ENCODE measurements around the gene GNB5. TPM values are rescaled to one million over a fixed set of nuclear protein-coding genes. Genes with fewer than 3 reads are reported as not detected.
"Not testable (repeated sequence)": the region's sequence is repeated elsewhere in the genome, so short reads cannot be mapped to it uniquely, and the experiment has no call there.

GNB5 gene
- polyA plus RNA-seq (ENCODE audit: insufficient read length in 3 of 3): 10 to 100 TPM; 16.5 to 25.3 (median 20.3) TPM
- long read RNA-seq, donor 1, transcript GNB5-202 (11 exons, 1,735 nt): major isoform, 5 of 5 reads
- long read RNA-seq, donor 1, partial matches to known transcripts: 0 of 5 reads
- long read RNA-seq, donor 1, other reads (novel, unspliced or antisense): 0 of 5 reads
- long read RNA-seq, donor 2, partial matches to known transcripts: 0 of 2 reads
- long read RNA-seq, donor 2, other reads (novel, unspliced or antisense): 0 of 2 reads
- long read RNA-seq, donor 3, partial matches to known transcripts: 0 of 4 reads
- long read RNA-seq, donor 3, other reads (novel, unspliced or antisense): 0 of 4 reads
- long read RNA-seq, donor 4, transcript GNB5-202 (11 exons, 1,735 nt): major isoform, 6 of 6 reads
- long read RNA-seq, donor 4, partial matches to known transcripts: 0 of 6 reads
- long read RNA-seq, donor 4, other reads (novel, unspliced or antisense): 0 of 6 reads
- long read RNA-seq, donor 5: 0 reads
- long read RNA-seq, donor 6, transcript GNB5-202 (11 exons, 1,735 nt): major isoform, 6 of 6 reads
- long read RNA-seq, donor 6, partial matches to known transcripts: 0 of 6 reads
- long read RNA-seq, donor 6, other reads (novel, unspliced or antisense): 0 of 6 reads
- long read RNA-seq, donor 7, partial matches to known transcripts: 0 of 4 reads
- long read RNA-seq, donor 7, other reads (novel, unspliced or antisense): 0 of 4 reads
- long read RNA-seq, donor 8: 0 reads
- long read RNA-seq, donor 9, transcript GNB5-202 (11 exons, 1,735 nt): major isoform, 5 of 5 reads
- long read RNA-seq, donor 9, partial matches to known transcripts: 0 of 5 reads
- long read RNA-seq, donor 9, other reads (novel, unspliced or antisense): 0 of 5 reads
- long read RNA-seq, donor 10, partial matches to known transcripts: 0 of 2 reads
- long read RNA-seq, donor 10, other reads (novel, unspliced or antisense): 0 of 2 reads
- long read RNA-seq, donor 11, partial matches to known transcripts: 0 of 3 reads
- long read RNA-seq, donor 11, other reads (novel, unspliced or antisense): 0 of 3 reads
- long read RNA-seq, donor 12, partial matches to known transcripts: 0 of 2 reads
- long read RNA-seq, donor 12, other reads (novel, unspliced or antisense): 0 of 2 reads
- long read RNA-seq, donor 13: 0 reads
- long read RNA-seq, donor 14, transcript GNB5-202 (11 exons, 1,735 nt): major isoform, 5 of 5 reads
- long read RNA-seq, donor 14, partial matches to known transcripts: 0 of 5 reads
- long read RNA-seq, donor 14, other reads (novel, unspliced or antisense): 0 of 5 reads
- long read RNA-seq, donor 15, partial matches to known transcripts: 0 of 5 reads
- long read RNA-seq, donor 15, other reads (novel, unspliced or antisense): 0 of 5 reads
- long read RNA-seq, donor 16, transcript GNB5-202 (11 exons, 1,735 nt): major isoform, 8 of 8 reads
- long read RNA-seq, donor 16, partial matches to known transcripts: 0 of 8 reads
- long read RNA-seq, donor 16, other reads (novel, unspliced or antisense): 0 of 8 reads

DNA sequence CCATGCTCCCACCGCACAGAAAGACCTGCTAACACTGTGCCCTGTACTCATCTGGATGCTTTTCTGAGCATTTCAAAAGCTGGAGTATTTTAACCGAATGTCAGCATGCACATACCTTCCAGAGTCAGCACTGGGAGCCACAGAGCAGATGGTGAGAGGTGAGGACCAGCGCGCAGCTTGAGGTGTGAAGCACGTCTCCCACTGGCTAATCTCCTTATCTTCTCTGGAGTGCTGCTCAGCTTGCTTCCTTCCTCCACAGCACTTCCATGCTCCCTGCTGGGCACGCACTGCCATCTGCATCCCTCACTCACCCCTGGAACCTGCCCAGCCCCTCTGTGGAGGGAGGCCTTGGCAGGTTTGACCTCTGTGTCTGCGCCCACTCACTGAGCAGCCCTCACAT lies at the start of gene GNB5:
Gene GNB5 (minus strand): TSS at position 186 of the 400 bp plus-strand sequence. CDS start 6,716 bp downstream, outside the sequence.
- DNase-seq (ENCODE audit: extremely low read depth in 1 of 11, low read depth in 9 of 11, low spot score in 4 of 11): no peak

- DNase-seq (ENCODE audit: extremely low read depth in 1 of 11, low read depth in 9 of 11, low spot score in 4 of 11): no peak
These were observed 49.0 kb upstream of the GNB5 start for GRCh38 chr15:52240166-52240565.

DNA sequence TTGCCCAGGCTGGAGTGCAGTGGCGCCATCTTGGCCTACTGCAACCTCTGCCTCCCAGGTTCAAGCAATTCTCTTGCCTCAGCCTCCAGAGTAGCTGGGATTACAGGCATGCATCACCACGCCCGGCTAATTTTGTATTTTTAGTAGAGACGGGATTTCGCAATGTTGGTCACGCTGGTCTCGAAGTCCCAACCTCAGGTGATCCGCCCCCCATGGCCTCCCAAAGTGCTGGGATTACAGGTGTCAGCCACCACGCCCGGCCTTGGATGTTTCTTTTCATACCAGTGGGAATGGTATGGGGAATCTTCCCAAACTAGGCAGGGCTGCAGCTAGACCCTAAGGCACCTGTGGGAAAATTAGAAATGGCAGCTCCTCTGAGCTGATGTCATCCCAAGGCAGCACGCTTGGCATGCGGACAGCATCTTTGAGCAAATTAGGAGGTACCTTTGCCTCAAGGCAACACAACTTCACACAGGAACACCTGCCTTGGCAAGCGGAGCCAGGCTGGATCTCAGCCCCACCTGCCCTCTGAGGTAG lies 47.9 kb upstream of the GNB5 start:
- DNase-seq (ENCODE audit: extremely low read depth in 1 of 11, low read depth in 9 of 11, low spot score in 4 of 11): not testable (repeated sequence)

GRCh38 chr15:52238149-52238548 lies 47.0 kb upstream of the GNB5 start:
- no peak for DNase-seq (ENCODE audit: extremely low read depth in 1 of 11, low read depth in 9 of 11, low spot score in 4 of 11)

DNA sequence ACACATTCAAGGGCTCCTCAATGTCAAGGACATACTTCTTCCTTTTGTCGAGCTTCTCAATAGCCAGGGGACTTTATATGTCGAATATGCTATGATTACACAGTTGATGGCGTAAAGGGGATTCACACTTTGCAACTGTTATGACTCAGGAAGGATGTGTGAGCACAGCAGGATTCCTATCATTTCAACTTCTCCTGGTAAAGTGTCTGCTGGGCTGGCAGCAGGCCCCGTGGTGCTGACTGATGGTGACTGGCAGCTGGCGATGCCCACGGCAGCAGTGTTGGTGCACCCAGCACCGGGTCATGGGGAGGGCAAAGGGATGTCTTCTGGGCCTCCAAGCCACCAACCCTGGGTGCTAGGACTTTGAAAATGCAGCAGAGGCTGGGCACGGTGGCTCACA lies 44.8 kb upstream of the GNB5 start:
- DNase-seq (ENCODE audit: extremely low read depth in 1 of 11, low read depth in 9 of 11, low spot score in 4 of 11): no peak

DNA sequence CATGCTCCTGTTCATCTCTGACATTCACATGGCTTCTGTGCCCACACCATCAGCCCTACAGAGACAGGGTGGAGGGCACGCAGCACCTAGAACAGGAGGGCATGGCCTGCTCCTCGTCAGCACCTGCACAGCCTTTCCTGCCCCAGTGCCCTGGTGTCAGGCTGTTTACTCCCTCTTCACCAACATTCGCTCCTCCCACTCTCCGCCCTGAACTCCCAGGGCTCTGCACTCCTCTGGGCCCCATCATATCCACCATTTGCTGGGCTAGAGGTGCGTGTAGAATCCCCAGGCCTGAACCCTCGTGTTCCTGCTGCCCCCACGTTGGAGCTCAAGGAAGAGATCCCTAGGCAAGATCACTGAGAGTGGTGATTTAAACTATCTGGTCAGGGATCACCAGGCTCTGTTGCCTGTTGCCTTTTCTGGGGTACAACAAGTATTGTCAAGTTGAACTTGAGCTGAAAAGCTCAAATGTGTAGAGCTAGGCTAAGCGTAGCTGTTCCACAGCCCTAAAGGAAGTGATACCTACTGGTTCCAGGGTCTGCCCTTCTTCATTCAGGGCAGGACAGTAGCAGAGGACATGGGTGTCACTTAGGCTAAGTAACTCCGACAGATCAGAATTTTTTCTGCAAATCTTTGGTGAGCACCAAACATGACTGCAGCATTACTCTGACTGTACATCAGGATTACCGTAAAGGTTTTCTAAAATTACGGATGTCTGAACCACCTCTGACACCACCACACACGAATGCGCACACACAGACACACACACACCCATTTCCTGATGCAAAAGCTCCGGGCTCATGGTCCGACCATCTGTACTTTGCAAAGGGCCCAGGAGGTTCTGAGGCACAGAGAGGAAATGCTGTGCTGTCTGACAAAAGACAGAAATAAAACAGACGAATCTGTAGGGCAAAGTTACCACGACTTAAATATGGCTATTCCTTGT lies 43.7 kb upstream of the GNB5 start:
- DNase-seq (ENCODE audit: extremely low read depth in 1 of 11, low read depth in 9 of 11, low spot score in 4 of 11): no peak

GRCh38 chr15:52233405-52233804 lies 42.2 kb upstream of the GNB5 start:
- no peak for DNase-seq (ENCODE audit: extremely low read depth in 1 of 11, low read depth in 9 of 11, low spot score in 4 of 11)

DNA sequence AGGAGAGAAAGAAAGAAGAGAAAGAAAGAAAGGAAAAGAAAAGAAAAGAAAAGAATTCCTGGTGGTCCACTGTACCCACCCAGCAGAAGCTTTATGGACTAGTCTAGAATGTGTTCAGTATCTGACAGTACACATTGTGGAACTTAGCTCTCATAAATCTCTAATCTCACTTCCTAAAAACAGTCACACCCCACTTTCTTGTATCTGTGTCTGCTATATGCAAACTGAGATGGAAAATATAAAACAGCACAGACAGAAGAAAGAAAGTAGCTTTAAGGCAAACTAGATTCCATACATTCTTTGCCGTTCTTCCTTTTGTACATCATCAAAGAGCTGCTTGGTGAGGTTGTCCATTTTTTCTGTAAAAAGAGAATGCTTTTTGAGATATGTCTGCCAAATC lies 41.1 kb upstream of the GNB5 start:
- no peak for DNase-seq (ENCODE audit: extremely low read depth in 1 of 11, low read depth in 9 of 11, low spot score in 4 of 11)

GRCh38 chr15:52230073-52230472 lies 38.9 kb upstream of the GNB5 start:
- no peak for DNase-seq (ENCODE audit: extremely low read depth in 1 of 11, low read depth in 9 of 11, low spot score in 4 of 11)

DNA sequence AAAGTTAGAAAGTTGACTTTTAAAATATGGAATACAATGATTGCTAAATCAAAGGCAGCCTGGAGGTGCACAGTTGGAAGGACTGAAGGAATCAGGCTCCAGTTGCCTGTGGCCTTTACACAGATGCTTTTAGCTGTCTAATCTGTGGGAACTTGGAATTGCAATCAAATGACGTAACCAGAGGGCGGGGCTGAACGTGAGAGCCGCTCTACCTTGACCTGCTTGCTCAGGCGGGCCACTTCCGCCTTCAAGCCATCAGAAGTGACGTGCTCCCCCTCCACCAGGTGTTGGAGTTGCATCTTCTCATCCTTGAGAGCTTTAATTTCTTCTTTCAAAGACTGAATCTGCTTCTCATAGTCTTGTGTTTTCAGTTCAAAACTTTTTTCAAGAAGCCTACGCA lies 37.7 kb upstream of the GNB5 start:
- DNase-seq (ENCODE audit: extremely low read depth in 1 of 11, low read depth in 9 of 11, low spot score in 4 of 11): peak; percentile 21 to 76 (median 44)

GRCh38 chr15:52227456-52227855 lies 36.3 kb upstream of the GNB5 start:
- peak in 10 of 11 donors; percentile 27 to 68 (median 52) for DNase-seq (ENCODE audit: extremely low read depth in 1 of 11, low read depth in 9 of 11, low spot score in 4 of 11)

DNA sequence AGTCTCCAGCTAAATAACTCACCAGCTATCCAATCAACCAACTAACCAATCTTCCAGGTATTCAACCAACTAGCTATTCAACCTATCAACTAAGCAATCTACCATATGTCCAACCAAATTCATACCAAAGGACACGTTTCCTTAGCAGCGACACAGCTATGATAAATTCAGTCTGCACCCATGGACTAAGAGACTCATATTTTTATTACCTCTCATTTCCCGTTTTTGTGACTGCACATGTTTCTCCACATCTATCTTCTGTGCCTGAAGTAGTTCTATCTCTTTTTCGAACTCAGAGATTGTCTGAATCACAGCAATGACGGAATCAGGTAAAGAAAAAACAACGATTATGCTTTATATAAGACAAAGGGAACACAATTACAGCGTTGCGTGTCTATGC lies 34.0 kb upstream of the GNB5 start:
- DNase-seq (ENCODE audit: extremely low read depth in 1 of 11, low read depth in 9 of 11, low spot score in 4 of 11): no peak

DNA sequence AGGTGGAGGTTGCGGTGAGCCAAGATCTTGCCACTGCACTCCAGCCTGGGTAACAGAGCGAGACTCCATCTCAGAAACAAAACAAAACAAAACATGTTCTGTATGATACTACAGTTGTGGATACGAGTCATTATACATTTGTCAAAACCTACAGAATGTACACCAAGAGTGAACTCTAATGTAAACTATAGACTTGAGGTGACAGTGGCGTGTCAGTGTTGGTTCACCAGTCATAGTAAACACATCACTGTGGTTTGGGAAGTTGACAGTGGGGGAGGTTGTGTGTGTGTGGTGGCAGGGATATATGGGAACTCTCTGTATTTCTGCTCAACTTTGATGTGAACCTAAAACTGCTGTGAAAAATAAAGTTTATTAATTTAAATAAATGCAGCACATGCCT lies 33.0 kb upstream of the GNB5 start:
- no peak for DNase-seq (ENCODE audit: extremely low read depth in 1 of 11, low read depth in 9 of 11, low spot score in 4 of 11)

DNA sequence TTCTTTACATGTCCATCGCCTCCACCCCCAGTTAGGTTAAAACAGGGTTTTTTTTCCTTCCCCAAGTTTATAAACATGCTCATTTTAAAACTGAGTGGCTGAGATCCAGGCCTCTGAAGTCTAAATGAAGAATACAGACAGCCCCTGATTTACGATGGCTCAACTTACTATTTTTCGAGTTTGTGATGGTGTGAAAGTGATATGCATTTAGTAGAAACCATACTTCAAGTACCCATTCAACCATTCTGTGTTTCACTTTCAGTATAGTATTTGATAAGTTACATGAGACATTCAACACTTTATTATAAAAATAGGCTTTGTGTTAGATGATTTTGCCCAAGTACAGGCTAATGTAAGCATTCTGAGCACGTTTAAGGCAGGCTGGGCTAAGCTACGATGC lies 30.5 kb upstream of the GNB5 start:
- DNase-seq (ENCODE audit: extremely low read depth in 1 of 11, low read depth in 9 of 11, low spot score in 4 of 11): peak in 5 of 11 donors; percentile 15 to 44 (median 21)

DNA sequence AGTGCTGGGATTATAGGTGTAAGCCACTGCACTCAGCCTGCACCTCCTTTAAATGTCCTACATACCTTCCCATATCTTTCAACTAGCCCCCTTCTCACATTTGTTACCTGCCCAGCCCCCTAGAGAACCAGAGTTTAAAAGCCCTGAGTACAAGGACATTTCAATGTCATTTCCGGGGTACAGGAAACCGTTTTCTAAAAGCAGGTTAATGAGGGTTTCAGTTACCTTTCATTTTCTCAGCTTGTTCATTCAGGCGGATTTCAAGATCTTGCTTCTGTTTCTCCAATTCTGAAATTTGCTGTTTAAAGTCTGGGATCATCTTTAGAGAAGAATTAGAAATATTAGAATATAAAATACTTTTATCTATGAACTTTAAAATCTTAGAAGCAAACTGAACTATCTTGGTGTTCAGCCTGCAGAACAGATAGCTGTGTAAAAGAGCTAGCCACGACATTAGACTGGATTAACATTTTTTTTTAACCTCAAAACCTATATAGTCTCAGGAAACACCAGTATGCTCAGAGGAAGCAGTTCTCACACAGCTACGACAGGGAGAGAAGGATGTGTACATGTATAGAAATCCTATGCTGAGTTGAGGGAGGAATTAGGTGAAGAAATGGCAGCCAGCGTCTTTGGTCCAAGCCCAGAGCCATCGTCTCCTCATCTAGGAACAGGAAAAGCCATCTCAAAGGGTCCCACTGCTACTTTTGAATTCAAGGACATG lies 29.9 kb upstream of the GNB5 start:
- no peak for DNase-seq (ENCODE audit: extremely low read depth in 1 of 11, low read depth in 9 of 11, low spot score in 4 of 11)

DNA sequence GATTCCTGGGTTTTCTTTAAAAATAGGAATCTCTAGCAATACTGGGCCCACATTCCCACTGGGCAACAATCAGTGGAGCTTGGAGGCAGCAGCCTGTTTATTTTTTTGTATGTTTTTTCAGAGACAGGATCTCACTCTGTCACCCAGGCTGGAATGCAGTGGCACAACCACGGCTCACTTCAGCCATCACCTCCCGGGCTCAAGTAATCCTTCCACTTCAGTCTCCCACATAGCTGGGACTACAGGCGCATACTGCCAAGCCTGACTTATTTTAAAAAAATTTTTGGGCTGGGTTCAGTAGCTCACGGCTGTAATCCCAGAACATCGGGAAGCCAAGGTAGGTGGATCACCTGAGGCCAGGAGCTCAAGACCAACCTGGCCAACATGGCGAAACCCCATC lies 29.1 kb upstream of the GNB5 start:
- no peak for DNase-seq (ENCODE audit: extremely low read depth in 1 of 11, low read depth in 9 of 11, low spot score in 4 of 11)

GRCh38 chr15:52218816-52219215 lies 27.6 kb upstream of the GNB5 start:
- no peak for DNase-seq (ENCODE audit: extremely low read depth in 1 of 11, low read depth in 9 of 11, low spot score in 4 of 11)
